ENCODE data around the gene MAN1B1.

Gene MAN1B1

GRCh38 chr9:137068539-137069507 lies 18.0 kb upstream of the MAN1B1 start:
- peak overlapping the region; percentile 43 for H3K4me3 ChIP-seq (ENCODE audit: low read depth, low read length)
- TF ChIP-seq CTCF (IDR thresholded peaks at IDR 0.05; ENCODE audit: low read depth, low read length), result no peak

GRCh38 chr9:137069508-137070091 lies 17.2 kb upstream of the MAN1B1 start:
- peak overlapping the region; percentile 43 for H3K4me3 ChIP-seq (ENCODE audit: low read depth, low read length)
- no peak for TF ChIP-seq CTCF (IDR thresholded peaks at IDR 0.05; ENCODE audit: low read depth, low read length)

GRCh38 chr9:137070201-137070905 lies 16.4 kb upstream of the MAN1B1 start, which contains the start of gene SAPCD2:
SAPCD2 (minus strand) TSS chr9:137070557; CDS start chr9:137070460, 97 bp downstream.
- peak within 1 kb of the TSS; percentile 48 for H3K4me3 ChIP-seq (ENCODE audit: low read depth, low read length)

GRCh38 chr9:137070906-137071275 lies 15.9 kb upstream of the MAN1B1 start:
- no peak for TF ChIP-seq CTCF (IDR thresholded peaks at IDR 0.05; ENCODE audit: low read depth, low read length)
- H3K4me3 ChIP-seq (ENCODE audit: low read depth, low read length), result peak overlapping the region; percentile 48

More at GRCh38 chr9:137070201-137070905, 16.4 kb upstream of the MAN1B1 start, which contains the start of gene SAPCD2:
- no peak for TF ChIP-seq CTCF (IDR thresholded peaks at IDR 0.05; ENCODE audit: low read depth, low read length)

- no peak overlapping the region for H3K4me3 ChIP-seq (ENCODE audit: low read depth, low read length)
- TF ChIP-seq CTCF (IDR thresholded peaks at IDR 0.05; ENCODE audit: low read depth, low read length), result no peak
Measured at GRCh38 chr9:137071282-137071681, 15.5 kb upstream of the MAN1B1 start.

GRCh38 chr9:137073992-137074399 lies 12.8 kb upstream of the MAN1B1 start:
- no peak for TF ChIP-seq CTCF (IDR thresholded peaks at IDR 0.05; ENCODE audit: low read depth, low read length)
- no peak overlapping the region for H3K4me3 ChIP-seq (ENCODE audit: low read depth, low read length)

All from WI38 (cell line).